Right lung (tissue), 10 donors: ENCODE measurements around the gene MYL1. TPM values are rescaled to one million over a fixed set of nuclear protein-coding genes. Genes with fewer than 3 reads are reported as not detected.

ENCODE experiments used
- DNase-seq, 2 donors: peaks; one replicate each; pipeline ENCODE4 v3.0.0-alpha.2; 2013
- long read RNA-seq, 8 donors: transcript quantifications; one replicate each; lab custom pipeline, GENCODE V29; 2026
- polyA plus RNA-seq, 5 donors: library from polyadenylated mRNA; unstranded; fragments of 120-200 nt; gene quantifications; one replicate each; pipeline versions ENCODE4 v1.2.1 to v1.2.3, GENCODE V29; 2013; ENCODE audit warnings: inconsistent platforms in 1 of 5, low replicate concordance in 1 of 5; ENCODE audit not compliant: insufficient read length in 5 of 5, insufficient read depth in 1 of 5

Gene MYL1
- 100 to 1,000 TPM in 1 of 5 donors, 10 to 100 TPM in 1, 1 to 10 TPM in 1, under 1 TPM in 1, not detected in 1; 0.30 to 296 (median 7.0) TPM for polyA plus RNA-seq
- long read RNA-seq, donor 1: 0 reads
- long read RNA-seq, donor 2: 0 reads
- long read RNA-seq, donor 3: 0 reads
- long read RNA-seq, donor 4: 0 reads
- long read RNA-seq, donor 5, transcript MYL1-202 (7 exons, 1,065 nt): major isoform, 5 of 6 reads
- long read RNA-seq, donor 5, partial matches to known transcripts: 0 of 6 reads
- long read RNA-seq, donor 5, other reads (novel, unspliced or antisense): 0 of 6 reads
- long read RNA-seq, donor 6, partial matches to known transcripts: 0 of 5 reads
- long read RNA-seq, donor 6, other reads (novel, unspliced or antisense): 0 of 5 reads
- long read RNA-seq, donor 7, transcript MYL1-201 (7 exons, 870 nt): minor isoform, 17 of 36 reads
- long read RNA-seq, donor 7, transcript MYL1-202 (7 exons, 1,065 nt): major isoform, 19 of 36 reads
- long read RNA-seq, donor 7, partial matches to known transcripts: 0 of 36 reads
- long read RNA-seq, donor 7, other reads (novel, unspliced or antisense): 0 of 36 reads
- long read RNA-seq, donor 8: 0 reads

GRCh38 chr2:210315015-210315788, at the start of gene MYL1:
Gene MYL1, minus strand, starts transcription at chr2:210315174. Its CDS starts 132 bp downstream, at chr2:210315042.
- DNase-seq: no peak

- DNase-seq: no peak
Measured at GRCh38 chr2:210363876-210364275, 48.9 kb upstream of the MYL1 start.

GRCh38 chr2:210363261-210363660, 48.3 kb upstream of the MYL1 start:
- no peak for DNase-seq

- DNase-seq: no peak
Measured at GRCh38 chr2:210360412-210360811, 45.4 kb upstream of the MYL1 start.

GRCh38 chr2:210356944-210357343, 42.0 kb upstream of the MYL1 start:
- DNase-seq: no peak

- DNase-seq: no peak
Measured at GRCh38 chr2:210337159-210337558, 22.2 kb upstream of the MYL1 start.

- no peak for DNase-seq
Measured at GRCh38 chr2:210324906-210325305, 9.9 kb upstream of the MYL1 start.

GRCh38 chr2:210324458-210324857, 9.5 kb upstream of the MYL1 start:
- no peak for DNase-seq

GRCh38 chr2:210323003-210323402, 8.0 kb upstream of the MYL1 start:
- DNase-seq: no peak

- DNase-seq: no peak
Measured at GRCh38 chr2:210318891-210319290, 3.9 kb upstream of the MYL1 start.

- DNase-seq: no peak
Measured at GRCh38 chr2:210318486-210318885, 3.5 kb upstream of the MYL1 start.

GRCh38 chr2:210310550-210310949, 4.4 kb downstream of the MYL1 start:
- DNase-seq: no peak

GRCh38 chr2:210309548-210310233, 5.3 kb downstream of the MYL1 start:
- DNase-seq: no peak

GRCh38 chr2:210303498-210303897, 11.5 kb downstream of the MYL1 start:
- no peak for DNase-seq

- no peak for DNase-seq
Measured at GRCh38 chr2:210302326-210302725, 12.6 kb downstream of the MYL1 start.

GRCh38 chr2:210299866-210300373, 15.1 kb downstream of the MYL1 start:
- DNase-seq: no peak

GRCh38 chr2:210288408-210288807, 26.6 kb downstream of the MYL1 start:
- no peak for DNase-seq

GRCh38 chr2:210287301-210287700, 27.7 kb downstream of the MYL1 start:
- no peak for DNase-seq

GRCh38 chr2:210286123-210286680, 28.8 kb downstream of the MYL1 start:
- no peak for DNase-seq

GRCh38 chr2:210277133-210277532, 37.8 kb downstream of the MYL1 start:
- DNase-seq: no peak

- DNase-seq: no peak
Measured at GRCh38 chr2:210271300-210271699, 43.7 kb downstream of the MYL1 start.
